IPS DF 19.7 (cell line): Measurements from ENCODE around the gene TTC7B.

Experiments used
- DNase-seq: peaks from one replicate; pipeline ENCODE4 v3.0.0-alpha.2; 2013; ENCODE audit warnings: low read depth, low spot score

Gene TTC7B

DNA sequence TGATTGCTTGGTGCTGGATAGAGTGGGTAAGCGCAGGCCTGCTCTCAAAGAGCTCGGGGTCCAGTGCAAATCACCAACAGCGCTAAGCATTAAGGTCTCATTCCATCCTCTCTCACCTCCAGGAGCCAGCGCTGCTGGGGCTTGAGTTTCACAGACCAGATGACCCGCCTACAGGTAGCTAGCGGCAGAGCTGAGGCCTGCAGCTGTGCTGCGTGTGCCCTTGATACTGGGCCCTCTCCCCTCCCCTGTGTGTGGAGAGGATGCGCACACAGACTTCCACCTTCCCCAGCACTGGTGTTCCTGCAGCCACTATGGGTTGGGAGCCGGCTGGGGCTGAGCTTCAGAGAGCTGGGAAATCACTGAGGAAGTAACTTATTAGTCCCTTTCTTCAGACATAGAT is 269.5 kb downstream of the TTC7B start:
- no peak for DNase-seq

DNA sequence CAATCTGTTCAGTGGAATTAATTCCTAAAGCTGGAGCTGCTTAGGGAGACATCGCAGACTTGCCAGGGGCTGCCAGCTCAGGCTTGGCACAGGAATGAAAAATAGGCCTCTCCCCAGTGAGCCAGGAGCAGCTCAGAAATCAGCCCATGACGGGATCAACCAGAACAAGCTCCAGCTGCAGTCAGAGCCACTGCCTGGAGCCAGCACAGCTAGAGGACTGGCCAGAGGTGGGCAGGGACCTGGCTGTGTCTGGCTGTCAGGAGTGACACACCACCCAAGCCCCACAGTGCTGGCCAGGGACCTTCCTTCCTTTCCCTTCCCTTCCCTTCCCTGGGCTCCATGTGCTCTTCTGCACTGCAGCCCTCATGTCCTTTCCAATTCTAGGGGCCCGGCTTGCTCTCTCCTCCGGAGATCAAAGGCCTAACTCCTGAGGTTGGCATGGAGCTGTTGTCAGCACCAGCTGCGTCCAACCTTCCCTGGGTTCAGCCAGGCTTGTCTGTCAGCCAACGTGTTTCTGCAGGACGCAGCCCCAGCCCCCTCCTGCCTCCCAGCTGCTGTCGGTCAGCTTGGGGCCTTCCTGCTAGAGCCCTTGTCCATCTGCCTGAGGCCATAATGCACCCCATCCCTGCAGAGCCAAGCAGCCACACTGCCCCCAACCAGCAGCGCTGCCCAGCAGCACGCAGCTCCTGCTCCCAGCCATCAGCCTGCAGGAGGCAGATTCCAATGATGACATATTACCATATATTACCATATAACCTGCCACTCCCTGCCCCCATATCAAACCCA is 270.1 kb downstream of the TTC7B start:
- no peak for DNase-seq

DNA sequence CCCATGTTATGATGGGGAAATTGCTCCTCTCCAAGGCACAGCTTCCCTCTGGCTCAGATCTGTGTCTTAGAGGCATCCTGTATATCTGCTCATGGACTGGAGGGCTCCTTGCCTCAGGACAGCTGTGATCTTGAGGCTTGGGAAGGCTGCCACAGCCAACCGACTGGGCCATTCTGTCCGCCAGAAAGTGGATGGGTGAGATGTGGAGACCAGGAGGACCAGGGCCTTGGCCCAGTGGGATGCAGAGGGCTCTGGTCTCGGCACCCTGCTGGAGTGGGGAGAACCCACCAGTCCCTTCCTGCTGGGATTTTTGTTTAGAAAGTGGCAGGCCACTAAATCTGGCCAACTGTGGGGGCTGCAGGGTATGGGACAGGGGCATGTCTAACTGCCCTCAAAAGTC is 270.8 kb downstream of the TTC7B start:
- no peak for DNase-seq

DNA sequence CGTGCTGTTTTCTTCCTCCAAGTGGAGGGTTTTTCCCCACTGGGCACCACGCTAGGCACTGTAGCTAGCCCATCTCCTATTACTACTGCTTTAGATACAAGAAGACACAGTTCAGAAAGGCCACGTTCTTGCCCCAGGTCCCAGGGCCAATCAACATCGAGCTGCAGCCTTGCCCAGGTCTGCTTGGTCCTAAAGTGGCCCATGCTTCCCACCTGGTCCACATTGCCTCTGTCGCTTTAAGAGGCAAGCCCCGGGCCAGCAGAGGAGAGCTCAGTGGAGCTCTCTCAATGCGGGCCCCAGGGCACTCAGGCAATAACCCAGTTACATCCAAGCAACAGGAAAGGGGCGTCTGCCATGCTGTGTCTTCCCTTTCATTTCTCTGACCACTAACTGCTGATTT is 271.3 kb downstream of the TTC7B start:
- DNase-seq = no peak

GRCh38 chr14:90544566-90544965 is 271.7 kb downstream of the TTC7B start:
- DNase-seq = no peak

- no peak for DNase-seq
These were observed 272.4 kb downstream of the TTC7B start for GRCh38 chr14:90543876-90544275.

DNA sequence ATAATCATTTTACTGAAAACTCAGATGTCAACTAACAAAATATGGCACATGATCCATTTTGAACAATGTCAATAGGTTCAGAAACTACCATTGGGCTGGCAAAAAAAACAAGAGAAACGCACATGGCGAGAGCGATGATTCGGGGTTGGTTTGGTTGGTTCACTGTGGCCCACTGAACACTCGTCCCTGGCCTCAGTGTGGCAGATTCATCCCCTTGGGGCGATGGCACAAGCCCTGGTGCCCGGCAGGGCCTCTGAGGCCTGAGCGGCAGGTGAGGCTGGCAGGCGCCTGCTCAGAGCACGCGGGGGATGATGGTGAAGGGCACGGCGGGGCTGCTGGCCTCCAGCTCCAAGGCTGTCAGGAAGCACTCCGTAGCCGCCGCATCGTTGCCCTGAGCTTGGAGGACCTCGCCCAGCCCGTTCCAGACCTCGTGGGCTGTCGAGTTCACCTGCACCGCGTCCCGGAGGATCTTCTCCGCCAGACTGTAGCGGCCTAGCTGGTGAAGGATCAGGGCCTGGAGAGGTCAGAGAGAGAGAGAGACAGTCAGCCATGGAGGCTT is 275.1 kb downstream of the TTC7B start:
- DNase-seq = no peak

DNA sequence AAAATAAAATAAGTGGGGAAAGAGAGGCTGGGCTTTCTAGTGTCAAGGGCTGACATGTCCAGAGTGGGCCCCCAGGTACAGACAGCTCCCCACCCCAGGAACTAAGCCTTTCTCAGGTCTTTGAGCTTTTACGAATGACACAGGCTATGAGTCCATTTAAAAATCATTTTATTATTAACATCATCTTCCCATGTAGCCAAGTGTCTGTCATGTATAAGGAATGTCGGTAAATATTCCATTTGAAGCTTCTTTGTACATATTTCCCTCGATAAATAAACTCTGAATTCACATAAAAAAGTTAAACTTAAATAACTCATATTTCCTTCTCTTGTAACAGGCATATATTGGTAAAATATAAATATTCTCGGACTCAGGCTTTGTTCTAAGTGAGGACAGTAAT is 275.8 kb downstream of the TTC7B start:
- no peak for DNase-seq

- DNase-seq = no peak
These were observed 276.2 kb downstream of the TTC7B start for GRCh38 chr14:90539996-90540395.

GRCh38 chr14:90539496-90539775 is 276.8 kb downstream of the TTC7B start:
- no peak for DNase-seq

GRCh38 chr14:90538716-90539495 is 277.3 kb downstream of the TTC7B start:
- DNase-seq = no peak

- no peak for DNase-seq
These were observed 278.1 kb downstream of the TTC7B start for GRCh38 chr14:90538095-90538494.

DNA sequence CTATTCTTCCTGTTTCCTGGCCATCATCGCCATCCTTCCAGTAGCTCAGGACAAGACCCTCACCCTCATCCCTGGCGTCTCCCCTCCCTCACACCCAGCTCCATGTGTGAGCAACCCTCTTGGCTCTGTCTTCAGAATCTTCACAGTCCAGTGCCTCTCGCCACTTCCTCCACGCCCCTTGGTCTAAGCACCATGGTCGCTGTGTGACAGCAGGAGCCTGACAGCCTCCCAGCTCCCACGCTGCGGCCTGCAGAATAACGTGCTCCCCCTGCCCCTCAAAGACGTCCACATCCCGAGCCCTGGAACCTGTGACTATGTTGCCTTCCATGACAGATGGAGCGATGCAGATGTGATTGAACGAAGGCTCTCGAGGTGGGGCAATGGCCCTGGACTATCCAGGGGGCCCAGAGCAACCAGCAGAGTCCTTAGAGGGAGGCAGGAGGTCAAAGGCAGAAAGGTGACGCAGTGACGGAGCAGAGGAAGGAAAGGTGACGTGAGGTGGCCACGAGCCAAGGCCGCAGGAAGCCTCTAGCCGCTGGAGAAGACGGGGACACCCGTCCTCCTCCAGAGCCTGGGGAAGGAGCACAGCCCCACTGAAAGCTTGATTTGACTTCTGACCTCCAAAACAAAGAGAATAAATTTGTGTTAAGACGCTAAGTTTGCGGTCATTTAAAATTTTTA is 279.6 kb downstream of the TTC7B start:
- no peak for DNase-seq

- DNase-seq = no peak
These were observed 280.1 kb downstream of the TTC7B start for GRCh38 chr14:90536092-90536491.

DNA sequence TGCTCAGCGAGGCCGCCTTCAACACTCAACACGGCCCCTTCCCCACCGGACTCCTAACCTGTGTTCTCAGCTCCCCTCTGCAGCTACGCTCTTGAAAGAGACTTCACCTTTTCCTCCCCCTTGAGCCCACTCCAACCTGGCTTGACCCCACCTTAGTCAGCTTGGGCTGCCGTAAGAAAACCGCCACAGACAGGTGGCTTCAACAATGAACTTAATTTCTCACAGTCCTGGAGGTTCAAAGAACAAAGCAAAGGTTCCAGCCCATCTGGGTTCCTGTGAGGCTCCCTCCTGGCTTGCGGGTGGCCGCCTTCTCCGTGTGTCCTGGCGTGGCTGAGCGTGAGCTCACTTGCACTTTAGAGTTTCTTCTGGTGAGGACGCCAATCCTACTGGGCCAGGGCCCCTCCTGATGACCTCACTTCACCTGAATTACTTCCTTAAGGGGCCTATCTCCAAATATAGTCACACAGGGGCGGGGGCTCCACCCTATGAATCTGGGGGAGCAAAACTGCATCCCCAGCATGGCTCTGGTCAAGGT is 280.6 kb downstream of the TTC7B start:
- no peak for DNase-seq

GRCh38 chr14:90534838-90535555 is 281.2 kb downstream of the TTC7B start:
- no peak for DNase-seq

DNA sequence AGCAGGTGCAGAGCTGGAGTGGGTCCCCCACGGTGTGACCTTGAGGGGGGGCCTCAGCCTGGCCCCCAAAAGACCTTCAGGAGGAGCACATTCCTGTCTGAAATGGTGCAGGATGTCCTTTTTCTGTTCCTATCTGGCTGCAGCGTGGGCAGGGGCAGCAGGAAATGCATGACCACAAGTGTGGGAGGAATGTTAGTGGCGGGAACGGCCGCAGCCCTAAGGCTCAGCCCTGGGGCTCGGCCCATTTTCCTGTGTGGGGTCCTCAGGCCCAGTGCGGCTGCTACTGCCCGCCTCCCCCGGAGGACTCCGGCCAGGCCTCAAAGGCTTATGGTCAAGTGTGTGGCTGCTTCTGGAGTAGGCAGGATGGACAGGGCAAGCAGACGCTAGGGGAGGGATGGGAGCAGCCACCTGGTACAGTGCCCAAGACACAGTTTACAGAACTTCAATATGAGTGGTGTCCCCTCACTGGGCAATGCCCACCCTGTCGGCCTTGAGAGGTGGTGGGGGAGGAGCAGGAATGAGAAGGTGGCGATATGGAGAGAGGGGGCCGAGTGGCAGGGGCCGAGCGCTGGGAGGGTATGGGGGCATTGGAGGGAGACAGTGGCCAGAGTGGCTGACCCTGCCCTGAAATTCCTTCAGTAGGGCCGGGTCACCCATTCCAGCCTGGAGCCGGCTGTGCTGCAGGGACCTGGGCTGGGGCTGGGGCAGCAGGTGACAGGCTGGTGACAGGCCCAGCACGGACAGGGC is 282.0 kb downstream of the TTC7B start:
- no peak for DNase-seq

- no peak for DNase-seq
These were observed 282.6 kb downstream of the TTC7B start for GRCh38 chr14:90533591-90534021.

GRCh38 chr14:90532826-90533525 is 283.3 kb downstream of the TTC7B start:
- DNase-seq = no peak

- DNase-seq = no peak
These were observed 284.7 kb downstream of the TTC7B start for GRCh38 chr14:90531497-90531896.
